PC-9 (cell line): ENCODE measurements around the gene BMI1.

Source experiments
- CTCF ChIP-seq: fragments of 200-600 bp; sonication (generic); conservative IDR thresholded peaks from 2 replicates; pipeline ENCODE4 v1.6.1; 2017; ENCODE audit warnings: mixed run types, antibody characterized with exemption, mild to moderate bottlenecking, moderate library complexity
- EZH2 ChIP-seq: fragments of 200-600 bp; sonication (generic); IDR thresholded peaks from 2 replicates; pipeline ENCODE4 v1.8.0; 2017; ENCODE audit warnings: antibody characterized with exemption, low read depth

GRCh38 chr10:22344781-22345300 is 23.9 kb downstream of the BMI1 start:
- TF ChIP-seq EZH2 (no peak), CTCF (no peak)
